Measurements from ENCODE around the gene B3GAT2. TPM values are rescaled to one million over a fixed set of nuclear protein-coding genes. Genes with fewer than 3 reads are reported as not detected.

Gene B3GAT2
- total and polyA plus RNA-seq, 2 of the 13 experiments (the other 11 are each of a cell fraction or from before 2014, with no cell fraction given) = 0.01 to 0.02 TPM

GRCh38 chr6:70955441-70956190 lies 1.2 kb downstream of the B3GAT2 start (continued):
- no peak for TF ChIP-seq RAD51 (IDR thresholded peaks at IDR 0.05; ENCODE audit: borderline replicate concordance)
- no peak for TF ChIP-seq ZSCAN25 (CRISPR knock-in tag; IDR thresholded peaks at IDR 0.05)
- TF ChIP-seq, protein P1, sequence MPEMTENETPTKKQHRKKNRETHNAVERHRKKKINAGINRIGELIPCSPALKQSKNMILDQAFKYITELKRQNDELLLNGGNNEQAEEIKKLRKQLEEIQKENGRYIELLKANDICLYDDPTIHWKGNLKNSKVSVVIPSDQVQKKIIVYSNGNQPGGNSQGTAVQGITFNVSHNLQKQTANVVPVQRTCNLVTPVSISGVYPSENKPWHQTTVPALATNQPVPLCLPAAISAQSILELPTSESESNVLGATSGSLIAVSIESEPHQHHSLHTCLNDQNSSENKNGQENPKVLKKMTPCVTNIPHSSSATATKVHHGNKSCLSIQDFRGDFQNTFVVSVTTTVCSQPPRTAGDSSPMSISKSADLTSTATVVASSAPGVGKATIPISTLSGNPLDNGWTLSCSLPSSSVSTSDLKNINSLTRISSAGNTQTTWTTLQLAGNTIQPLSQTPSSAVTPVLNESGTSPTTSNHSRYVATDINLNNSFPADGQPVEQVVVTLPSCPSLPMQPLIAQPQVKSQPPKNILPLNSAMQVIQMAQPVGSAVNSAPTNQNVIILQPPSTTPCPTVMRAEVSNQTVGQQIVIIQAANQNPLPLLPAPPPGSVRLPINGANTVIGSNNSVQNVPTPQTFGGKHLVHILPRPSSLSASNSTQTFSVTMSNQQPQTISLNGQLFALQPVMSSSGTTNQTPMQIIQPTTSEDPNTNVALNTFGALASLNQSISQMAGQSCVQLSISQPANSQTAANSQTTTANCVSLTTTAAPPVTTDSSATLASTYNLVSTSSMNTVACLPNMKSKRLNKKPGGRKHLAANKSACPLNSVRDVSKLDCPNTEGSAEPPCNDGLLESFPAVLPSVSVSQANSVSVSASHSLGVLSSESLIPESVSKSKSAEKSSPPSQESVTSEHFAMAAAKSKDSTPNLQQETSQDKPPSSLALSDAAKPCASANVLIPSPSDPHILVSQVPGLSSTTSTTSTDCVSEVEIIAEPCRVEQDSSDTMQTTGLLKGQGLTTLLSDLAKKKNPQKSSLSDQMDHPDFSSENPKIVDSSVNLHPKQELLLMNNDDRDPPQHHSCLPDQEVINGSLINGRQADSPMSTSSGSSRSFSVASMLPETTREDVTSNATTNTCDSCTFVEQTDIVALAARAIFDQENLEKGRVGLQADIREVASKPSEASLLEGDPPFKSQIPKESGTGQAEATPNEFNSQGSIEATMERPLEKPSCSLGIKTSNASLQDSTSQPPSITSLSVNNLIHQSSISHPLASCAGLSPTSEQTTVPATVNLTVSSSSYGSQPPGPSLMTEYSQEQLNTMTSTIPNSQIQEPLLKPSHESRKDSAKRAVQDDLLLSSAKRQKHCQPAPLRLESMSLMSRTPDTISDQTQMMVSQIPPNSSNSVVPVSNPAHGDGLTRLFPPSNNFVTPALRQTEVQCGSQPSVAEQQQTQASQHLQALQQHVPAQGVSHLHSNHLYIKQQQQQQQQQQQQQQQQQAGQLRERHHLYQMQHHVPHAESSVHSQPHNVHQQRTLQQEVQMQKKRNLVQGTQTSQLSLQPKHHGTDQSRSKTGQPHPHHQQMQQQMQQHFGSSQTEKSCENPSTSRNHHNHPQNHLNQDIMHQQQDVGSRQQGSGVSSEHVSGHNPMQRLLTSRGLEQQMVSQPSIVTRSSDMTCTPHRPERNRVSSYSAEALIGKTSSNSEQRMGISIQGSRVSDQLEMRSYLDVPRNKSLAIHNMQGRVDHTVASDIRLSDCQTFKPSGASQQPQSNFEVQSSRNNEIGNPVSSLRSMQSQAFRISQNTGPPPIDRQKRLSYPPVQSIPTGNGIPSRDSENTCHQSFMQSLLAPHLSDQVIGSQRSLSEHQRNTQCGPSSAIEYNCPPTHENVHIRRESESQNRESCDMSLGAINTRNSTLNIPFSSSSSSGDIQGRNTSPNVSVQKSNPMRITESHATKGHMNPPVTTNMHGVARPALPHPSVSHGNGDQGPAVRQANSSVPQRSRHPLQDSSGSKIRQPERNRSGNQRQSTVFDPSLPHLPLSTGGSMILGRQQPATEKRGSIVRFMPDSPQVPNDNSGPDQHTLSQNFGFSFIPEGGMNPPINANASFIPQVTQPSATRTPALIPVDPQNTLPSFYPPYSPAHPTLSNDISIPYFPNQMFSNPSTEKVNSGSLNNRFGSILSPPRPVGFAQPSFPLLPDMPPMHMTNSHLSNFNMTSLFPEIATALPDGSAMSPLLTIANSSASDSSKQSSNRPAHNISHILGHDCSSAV (CRISPR knock-in tag; IDR thresholded peaks at IDR 0.05; ENCODE audit: borderline replicate concordance) = no peak
- TF ChIP-seq GATA4 (IDR thresholded peaks at IDR 0.05; ENCODE audit: borderline replicate concordance, low read depth) = no peak
- TF ChIP-seq ZNF354B (CRISPR knock-in tag; IDR thresholded peaks at IDR 0.05) = no peak
- TF ChIP-seq, protein P2, sequence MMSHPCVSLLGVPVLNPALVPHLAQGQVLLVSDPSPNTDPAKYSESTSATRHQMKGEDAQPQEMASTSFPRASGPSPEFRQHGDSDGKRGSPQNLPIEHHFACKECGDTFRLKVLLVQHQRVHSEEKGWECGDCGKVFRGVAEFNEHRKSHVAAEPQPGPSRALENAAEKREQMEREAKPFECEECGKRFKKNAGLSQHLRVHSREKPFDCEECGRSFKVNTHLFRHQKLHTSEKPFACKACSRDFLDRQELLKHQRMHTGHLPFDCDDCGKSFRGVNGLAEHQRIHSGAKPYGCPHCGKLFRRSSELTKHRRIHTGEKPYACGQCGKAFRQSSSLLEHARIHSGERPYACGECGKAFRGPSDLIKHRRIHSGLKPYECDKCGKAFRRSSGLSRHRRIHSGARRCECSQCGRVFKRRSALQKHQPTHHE (CRISPR knock-in tag; IDR thresholded peaks at IDR 0.05; ENCODE audit: borderline replicate concordance) = 0 out of 2 replicates have a peak, but pooled peaks have one; percentile 45
- TF ChIP-seq TGIF2 (CRISPR knock-in tag; IDR thresholded peaks at IDR 0.05) = no peak
- TF ChIP-seq SKI (IDR thresholded peaks at IDR 0.05; ENCODE audit: partially characterized antibody) = no peak
- TF ChIP-seq ZNF432 (CRISPR knock-in tag; IDR thresholded peaks at IDR 0.05; ENCODE audit: borderline replicate concordance) = no peak
- TF ChIP-seq PITX1 (CRISPR knock-in tag; IDR thresholded peaks at IDR 0.05) = no peak
- no peak for TF ChIP-seq ZNF383 (CRISPR knock-in tag; IDR thresholded peaks at IDR 0.05; ENCODE audit: borderline replicate concordance)
- TF ChIP-seq, protein P3, sequence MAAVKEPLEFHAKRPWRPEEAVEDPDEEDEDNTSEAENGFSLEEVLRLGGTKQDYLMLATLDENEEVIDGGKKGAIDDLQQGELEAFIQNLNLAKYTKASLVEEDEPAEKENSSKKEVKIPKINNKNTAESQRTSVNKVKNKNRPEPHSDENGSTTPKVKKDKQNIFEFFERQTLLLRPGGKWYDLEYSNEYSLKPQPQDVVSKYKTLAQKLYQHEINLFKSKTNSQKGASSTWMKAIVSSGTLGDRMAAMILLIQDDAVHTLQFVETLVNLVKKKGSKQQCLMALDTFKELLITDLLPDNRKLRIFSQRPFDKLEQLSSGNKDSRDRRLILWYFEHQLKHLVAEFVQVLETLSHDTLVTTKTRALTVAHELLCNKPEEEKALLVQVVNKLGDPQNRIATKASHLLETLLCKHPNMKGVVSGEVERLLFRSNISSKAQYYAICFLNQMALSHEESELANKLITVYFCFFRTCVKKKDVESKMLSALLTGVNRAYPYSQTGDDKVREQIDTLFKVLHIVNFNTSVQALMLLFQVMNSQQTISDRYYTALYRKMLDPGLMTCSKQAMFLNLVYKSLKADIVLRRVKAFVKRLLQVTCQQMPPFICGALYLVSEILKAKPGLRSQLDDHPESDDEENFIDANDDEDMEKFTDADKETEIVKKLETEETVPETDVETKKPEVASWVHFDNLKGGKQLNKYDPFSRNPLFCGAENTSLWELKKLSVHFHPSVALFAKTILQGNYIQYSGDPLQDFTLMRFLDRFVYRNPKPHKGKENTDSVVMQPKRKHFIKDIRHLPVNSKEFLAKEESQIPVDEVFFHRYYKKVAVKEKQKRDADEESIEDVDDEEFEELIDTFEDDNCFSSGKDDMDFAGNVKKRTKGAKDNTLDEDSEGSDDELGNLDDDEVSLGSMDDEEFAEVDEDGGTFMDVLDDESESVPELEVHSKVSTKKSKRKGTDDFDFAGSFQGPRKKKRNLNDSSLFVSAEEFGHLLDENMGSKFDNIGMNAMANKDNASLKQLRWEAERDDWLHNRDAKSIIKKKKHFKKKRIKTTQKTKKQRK (IDR thresholded peaks at IDR 0.05; ENCODE audit: low read length) = no peak
- peak; percentile 82; the same call in 1 of the 2 replicates for TF ChIP-seq UBTF (CRISPR knock-in tag; IDR thresholded peaks at IDR 0.05)

Data from HepG2 (cell line).